H1 (cell line): ENCODE measurements around the gene SNAP47. TPM values are rescaled to one million over a fixed set of nuclear protein-coding genes. Genes with fewer than 3 reads are reported as not detected.

Experiments
- CTCF ChIA-PET: fragments of 300-600 bp; sonication (Branson Sonifier 250); formaldehyde crosslinking; loops from one replicate; lab custom pipeline; 2021; ENCODE audit not compliant: partially characterized antibody; lab: Charles Lee
- POLR2A ChIA-PET: fragments of 300-600 bp; sonication (Branson Sonifier 250); formaldehyde crosslinking; loops from one replicate; lab custom pipeline; 2021; ENCODE audit warnings: inconsistent platforms; ENCODE audit not compliant: partially characterized antibody; lab: Charles Lee
- DNase-seq, 2 experiments: peaks; one replicate each; pipeline versions ENCODE4 v3.0.0 to v3.0.0-alpha.2; 2010 to 2022; ENCODE audit warnings: low spot score in 2 of 2, low read depth in 1 of 2, mixed read lengths in 1 of 2
- FAIRE-seq: peaks from 2 replicates; lab custom pipeline; 2011; peaks lifted over from hg19 to GRCh38; lab: Jason Lieb, UNC
- H2AFZ ChIP-seq: 2 replicates; pipeline ENCODE4 v1.8.1; 2012; ENCODE audit warnings: low read length, inconsistent platforms
- H2AK5ac ChIP-seq: 2 replicates; pipeline ENCODE4 v1.6.1; 2013; ENCODE audit warnings: low read depth, low read length
- H2BK120ac ChIP-seq: replicated peaks from 2 replicates; pipeline ENCODE3; 2013; ENCODE audit warnings: low read depth, low read length, inconsistent platforms
- H2BK12ac ChIP-seq: 2 replicates; pipeline ENCODE4 v1.6.1; 2013; ENCODE audit warnings: low read depth, low read length
- H2BK15ac ChIP-seq: 2 replicates; pipeline ENCODE4 v1.6.1; 2013; ENCODE audit warnings: low read length
- H2BK20ac ChIP-seq: 2 replicates; pipeline ENCODE4 v1.6.1; 2013; ENCODE audit warnings: low read length
- H2BK5ac ChIP-seq: 2 replicates; pipeline ENCODE4 v1.6.1; 2013; ENCODE audit warnings: low read depth, low read length
- H3K14ac ChIP-seq: 2 replicates; pipeline ENCODE4 v1.6.1; 2013; ENCODE audit warnings: inconsistent platforms; ENCODE audit not compliant: insufficient read length
- H3K18ac ChIP-seq: 2 replicates; pipeline ENCODE4 v1.6.1; 2013; ENCODE audit warnings: low read length; ENCODE audit errors: extremely low read depth
- H3K23ac ChIP-seq: 2 replicates; pipeline ENCODE4 v1.6.1; 2013; ENCODE audit warnings: inconsistent platforms; ENCODE audit not compliant: insufficient read length
- H3K23me2 ChIP-seq: 2 replicates; pipeline ENCODE4 v1.6.1; 2013; ENCODE audit warnings: low read depth, low read length
- H3K27ac ChIP-seq: 2 replicates; pipeline ENCODE4 v1.6.1; 2011; ENCODE audit warnings: low read depth, low read length, inconsistent platforms
- H3K27me3 ChIP-seq, 4 experiments: replicated peaks in 1 of 4; 1 replicate in 1 of 4; 2 replicates in 3 of 4; pipeline versions ENCODE4 v1.6.1 to v1.8.1; 2011 to 2013; ENCODE audit warnings: low read length in 3 of 4, mild to moderate bottlenecking in 3 of 4, inconsistent platforms in 2 of 4, mixed read lengths in 2 of 4, moderate library complexity in 1 of 4; ENCODE audit not compliant: control insufficient read depth in 3 of 4, insufficient read depth in 3 of 4; ENCODE audit errors: extremely low read depth in 1 of 4
- H3K36me3 ChIP-seq, 4 experiments: 2 replicates each; pipeline versions ENCODE4 v1.6.1 to v1.8.1; 2011 to 2013; ENCODE audit warnings: mild to moderate bottlenecking in 4 of 4, low read length in 3 of 4, moderate library complexity in 2 of 4, control low read depth in 1 of 4, inconsistent platforms in 1 of 4; ENCODE audit not compliant: insufficient read depth in 4 of 4, control insufficient read depth in 2 of 4
- H3K4ac ChIP-seq: replicated peaks from 2 replicates; pipeline ENCODE3; 2013; ENCODE audit warnings: low read length, low read depth, mixed read lengths, inconsistent platforms; ENCODE audit not compliant: insufficient read length
- H3K4me1 ChIP-seq, 4 experiments: replicated peaks in 1 of 4; 1 replicate in 1 of 4; 2 replicates in 3 of 4; pipeline versions ENCODE4 v1.6.1 to v1.8.1; 2011 to 2013; ENCODE audit warnings: low read length in 3 of 4, inconsistent platforms in 2 of 4, mixed read lengths in 1 of 4; ENCODE audit not compliant: insufficient read depth in 4 of 4, control insufficient read depth in 3 of 4
- H3K4me2 ChIP-seq, 2 experiments: 2 replicates each; pipeline versions ENCODE4 v1.6.1 to v1.8.1; 2011 to 2013; ENCODE audit warnings: low read depth in 2 of 2, low read length in 2 of 2, control low read depth in 1 of 2, inconsistent platforms in 1 of 2, mild to moderate bottlenecking in 1 of 2; ENCODE audit not compliant: insufficient read depth in 1 of 2
- H3K4me3 ChIP-seq, 4 experiments: fragments of 200-600, 300-600 bp in 1 of 4; sonication (generic), shearing (Covaris generic), sonication (Bioruptor Twin) in 1 of 4; 2 replicates each; pipeline versions ENCODE4 v1.5.1 to v1.8.1; 2011 to 2016; ENCODE audit warnings: low read length in 4 of 4, low read depth in 3 of 4, control low read depth in 2 of 4, inconsistent platforms in 2 of 4, mild to moderate bottlenecking in 2 of 4, mixed read lengths in 1 of 4, moderate library complexity in 1 of 4; ENCODE audit not compliant: insufficient read depth in 2 of 4; ENCODE audit errors: extremely low read depth in 1 of 4
- H3K56ac ChIP-seq: replicated peaks from 2 replicates; pipeline ENCODE3; 2013; ENCODE audit warnings: low read depth, mild to moderate bottlenecking, mixed read lengths, low read length, inconsistent platforms; ENCODE audit not compliant: insufficient read length
- H3K79me1 ChIP-seq: 2 replicates; pipeline ENCODE4 v1.6.1; 2013; ENCODE audit warnings: low read depth, low read length, control low read depth
- H3K79me2 ChIP-seq, 2 experiments: 2 replicates each; pipeline versions ENCODE4 v1.6.1 to v1.8.1; 2012 to 2013; ENCODE audit warnings: low read length in 2 of 2, mild to moderate bottlenecking in 2 of 2, inconsistent platforms in 1 of 2; ENCODE audit not compliant: insufficient read depth in 2 of 2, control insufficient read depth in 1 of 2
- H3K9ac ChIP-seq, 4 experiments: replicated peaks in 1 of 4; 1 replicate in 1 of 4; 2 replicates in 3 of 4; pipeline versions ENCODE4 v1.6.1 to v1.8.1; 2011 to 2013; ENCODE audit warnings: low read depth in 3 of 4, low read length in 3 of 4, control low read depth in 2 of 4, mild to moderate bottlenecking in 2 of 4, moderate library complexity in 2 of 4, inconsistent platforms in 1 of 4; ENCODE audit errors: extremely low read depth in 1 of 4
- H3K9me3 ChIP-seq, 2 experiments: 2 replicates each; pipeline versions ENCODE4 v1.6.1 to v1.8.1; 2012 to 2013; ENCODE audit warnings: mild to moderate bottlenecking in 2 of 2, moderate library complexity in 2 of 2, control low read depth in 1 of 2, inconsistent platforms in 1 of 2, low read depth in 1 of 2, low read length in 1 of 2, mixed read lengths in 1 of 2; ENCODE audit not compliant: insufficient read depth in 2 of 2
- H4K20me1 ChIP-seq, 2 experiments: replicated peaks in 1 of 2; 2 replicates each; pipeline versions ENCODE3 to v1.8.1; 2011 to 2013; ENCODE audit warnings: inconsistent platforms in 2 of 2, low read length in 2 of 2, mild to moderate bottlenecking in 1 of 2; ENCODE audit not compliant: insufficient read depth in 2 of 2, control insufficient read depth in 1 of 2
- H4K5ac ChIP-seq: 2 replicates; pipeline ENCODE4 v1.6.1; 2013; ENCODE audit warnings: low read length, low read depth, mixed read lengths, inconsistent platforms; ENCODE audit not compliant: insufficient read length
- H4K8ac ChIP-seq: 2 replicates; pipeline ENCODE4 v1.8.0; 2013; ENCODE audit warnings: mild to moderate bottlenecking, moderate library complexity, low read length, inconsistent platforms; ENCODE audit not compliant: insufficient read depth; ENCODE audit errors: extremely low read depth
- H4K91ac ChIP-seq: replicated peaks from 2 replicates; pipeline ENCODE3; 2013; ENCODE audit warnings: low read length, mixed read lengths, inconsistent platforms; ENCODE audit not compliant: insufficient read length
- CTBP2 ChIP-seq: IDR thresholded peaks from 2 replicates; pipeline ENCODE4 v1.7.0; 2011; ENCODE audit warnings: borderline replicate concordance, mild to moderate bottlenecking, moderate library complexity, mixed read lengths, low read length; ENCODE audit not compliant: insufficient read depth, insufficient read length
- JUND ChIP-seq: IDR thresholded peaks from 2 replicates; pipeline ENCODE4 v1.6.1; 2011; ENCODE audit warnings: mild to moderate bottlenecking, improper control_type of control experiment, low read length
- KDM1A ChIP-seq: fragments of 200-600, 300-600 bp; sonication (generic); IDR thresholded peaks from 2 replicates; pipeline ENCODE4 v1.7.1; 2016; ENCODE audit warnings: mild to moderate bottlenecking, low read length, borderline replicate concordance
- SP2 ChIP-seq: IDR thresholded peaks from 2 replicates; pipeline ENCODE4 v1.6.1; 2012; ENCODE audit warnings: mild to moderate bottlenecking, low read length, inconsistent platforms
- TAF1 ChIP-seq: IDR thresholded peaks from 2 replicates; pipeline ENCODE4 v1.6.1; 2011; ENCODE audit warnings: mild to moderate bottlenecking, low read depth, low read length
- WGBS, 2 experiments: shearing (Covaris generic) in 1 of 2; methylation state at CpG; one replicate each; pipeline versions ENCODE4 v1.1.6 to v1.1.7; 2013 to 2015; ENCODE audit warnings: low lambda C conversion rate in 2 of 2, mixed read lengths in 2 of 2, inconsistent platforms in 1 of 2, low coverage in 1 of 2, missing lambda C conversion rate in 1 of 2; ENCODE audit not compliant: insufficient replicate concordance in 2 of 2, insufficient coverage in 1 of 2, insufficient read length in 1 of 2; ENCODE audit errors: extremely low coverage in 1 of 2, missing lambda C conversion rate in 1 of 2; 5-methylcytosine and 5-hydroxymethylcytosine counted together
- polyA plus RNA-seq, 7 experiments: library from polyadenylated mRNA; depleted of rRNA in 3 of 7; stranded (reverse) in 5 of 7; unstranded in 2 of 7; fragments of >200 nt in 5 of 7; fragments of 200-250 nt in 2 of 7; gene quantifications; 1 replicate in 5 of 7; 2 replicates in 1 of 7; 4 replicates in 1 of 7; pipeline versions ENCODE4 v1.2.1 to v1.2.3, GENCODE V29; 2011 to 2013; ENCODE audit warnings: missing spikeins in 2 of 7, mixed read lengths in 2 of 7
- total RNA-seq: library from RNA; stranded (reverse); fragmentation: NEBNext Ultra II Directional; extraction: Animal tissue kit (Norgen Biotek cat#: 25700); gene quantifications from 2 replicates; pipeline ENCODE4 v1.2.1, GENCODE V29; 2021

The SNAP47 gene
- total and polyA plus RNA-seq, 2 of the 8 experiments (the other 6 are each of a cell fraction or from before 2014, with no cell fraction given): 37.6 to 42.2 TPM

GRCh38 chr1:227816750-227817446 is 81.7 kb downstream of the SNAP47 start:
- no peaks in the 10 kb centered on the region for H3K36me3 ChIP-seq
- H2BK12ac ChIP-seq: no peak overlapping the region
- 93% methylated on average over 16 of the region's 16 CpGs; no CpG with 5 or more reads in 1 of the 2 experiments for WGBS, 2 experiments
- H2AK5ac ChIP-seq: no peak overlapping the region
- no peak overlapping the region for H2BK20ac ChIP-seq
- no peak overlapping the region for H3K14ac ChIP-seq
- no peaks in the 10 kb centered on the region for H3K23me2 ChIP-seq
- no peaks in the 10 kb centered on the region for H3K79me1 ChIP-seq
- no peak for TF ChIP-seq JUND
- no peak for TF ChIP-seq TAF1
- no peak for TF ChIP-seq CTBP2
- no peak for TF ChIP-seq SP2
- TF ChIP-seq KDM1A: no peak
- TF ChIP-seq, all 59 proteins: peak for 0
- no peak overlapping the region for H4K5ac ChIP-seq
- no peak overlapping the region for H2AFZ ChIP-seq
- H3K79me2 ChIP-seq: no peaks in the 10 kb centered on the region
- POLR2A ChIA-PET: interaction anchor here (0.6 kb wide), 1 partner anchor 62 kb away, joined by 3 read pairs; no protein-coding TSS in a partner anchor
- H3K9me3 ChIP-seq: peaks cover 23 to 38% of the 10 kb centered on the region in 2 experiments
- no peaks in the 10 kb centered on the region for H3K4me1 ChIP-seq
- H3K4me2 ChIP-seq: no peak overlapping the region
- no peak overlapping the region for H4K91ac ChIP-seq
- H3K56ac ChIP-seq: no peak overlapping the region
- no peak overlapping the region for H3K9ac ChIP-seq
- no peak overlapping the region for H2BK5ac ChIP-seq
- CTCF ChIA-PET: no interaction called here
- H3K4ac ChIP-seq: no peak overlapping the region
- no peak overlapping the region for H2BK120ac ChIP-seq
- H4K8ac ChIP-seq: no peak overlapping the region
- no peak overlapping the region for H2BK15ac ChIP-seq
- no peak overlapping the region for H3K18ac ChIP-seq
- FAIRE-seq (no peak), DNase-seq (no peak)
- H3K27me3 ChIP-seq: no peaks in the 10 kb centered on the region
- H4K20me1 ChIP-seq: no peaks in the 10 kb centered on the region
- no peak overlapping the region for H3K4me3 ChIP-seq
- H3K27ac ChIP-seq: no peak overlapping the region
- H3K23ac ChIP-seq: no peak overlapping the region
